Neural cell (in vitro differentiated cells): ENCODE measurements around the gene BNIPL.

Experiments used
- CTCF ChIP-seq: fragments of 450-650 bp; IDR thresholded peaks from 2 replicates; pipeline ENCODE4 v1.5.1; 2014; ENCODE audit warnings: antibody characterized with exemption, mild to moderate bottlenecking, moderate library complexity; ENCODE audit not compliant: poor library complexity, severe bottlenecking
- EP300 ChIP-seq: fragments of 450-650 bp; conservative IDR thresholded peaks from 2 replicates; pipeline ENCODE4 v1.6.1; 2014; ENCODE audit warnings: antibody characterized with exemption, mild to moderate bottlenecking, moderate library complexity; ENCODE audit not compliant: poor library complexity, severe bottlenecking
- EZH2 ChIP-seq: fragments of 200-600, 300-800 bp; shearing (Covaris generic), sonication (generic); IDR thresholded peaks from 2 replicates; pipeline ENCODE4 v1.6.1; 2014; ENCODE audit warnings: antibody characterized with exemption, low read length, borderline replicate concordance, mild to moderate bottlenecking; ENCODE audit not compliant: insufficient read depth, poor library complexity, severe bottlenecking
- POLR2AphosphoS5 ChIP-seq: IDR thresholded peaks from 2 replicates; pipeline ENCODE4 v1.6.1; 2012
- REST ChIP-seq: IDR thresholded peaks from 2 replicates; pipeline ENCODE4 v1.6.1; 2012; ENCODE audit warnings: borderline replicate concordance
- TAF1 ChIP-seq: IDR thresholded peaks from 2 replicates; pipeline ENCODE4 v1.6.1; 2012; ENCODE audit warnings: low read depth

GRCh38 chr1:151009206-151009587 is 27.2 kb upstream of the BNIPL start:
- TF ChIP-seq REST (no peak), EP300 (no peak), CTCF (no peak), TAF1 (no peak), EZH2 (no peak), POLR2AphosphoS5 (no peak)
